ENCODE data around the gene METTL16. TPM values are rescaled to one million over a fixed set of nuclear protein-coding genes. Genes with fewer than 3 reads are reported as not detected.

Gene METTL16
- total and polyA plus RNA-seq, 9 of the 15 experiments (the other 6 are each of a cell fraction or from before 2014, with no cell fraction given) = 12.1 to 30.5 (median 19.8) TPM

- no peak for TF ChIP-seq ZNF318 (IDR thresholded peaks at IDR 0.05; ENCODE audit: borderline replicate concordance in 1 of 2, low read depth in 1 of 2)
- no peak for TF ChIP-seq TAF9B (IDR thresholded peaks at IDR 0.05; ENCODE audit: partially characterized antibody)
Observed at GRCh38 chr17:2405247-2405926, 106.3 kb downstream of the METTL16 start (continued).

Measured in K562 (cell line).